ENCODE data around the gene ZNF536. TPM values are rescaled to one million over a fixed set of nuclear protein-coding genes. Genes with fewer than 3 reads are reported as not detected.

The ZNF536 gene
- polyA plus RNA-seq, 1 of the 3 experiments (the other 2 are of a cell fraction), result 0.41 TPM

DNA sequence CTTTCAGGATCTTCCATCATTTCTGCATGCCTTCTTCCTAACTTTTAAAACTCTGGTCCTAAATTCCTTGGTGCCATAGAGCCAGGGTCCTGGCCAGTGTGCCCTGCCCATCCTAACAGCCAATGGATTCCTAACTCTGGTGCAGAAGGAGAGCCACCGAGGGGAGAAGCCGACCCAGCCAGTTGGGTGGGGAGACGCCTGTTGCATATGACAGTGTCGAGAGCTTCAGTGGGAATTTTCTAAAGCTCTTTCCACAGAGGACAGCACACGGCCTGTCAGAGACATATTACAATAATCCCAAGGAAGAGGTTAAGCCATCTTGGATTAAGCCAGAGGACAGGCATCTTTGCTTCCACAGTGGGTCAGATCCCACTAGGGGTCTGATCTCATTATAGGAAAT lies 180.4 kb downstream of the ZNF536 start:
- Histone ChIP-seq H4K20me1 (ENCODE audit: insufficient read depth) (no peaks in the 10 kb centered on the region), H3K4me3 (ENCODE audit: low read depth in 2 of 2, low read length in 1 of 2) (no peak overlapping the region), H3K36me3 (replicated peaks in 1 of 2; ENCODE audit: control insufficient read depth in 1 of 2, insufficient read depth in 2 of 2, low read length in 1 of 2) (no peaks in the 10 kb centered on the region), H3K79me2 (ENCODE audit: insufficient read depth) (no peaks in the 10 kb centered on the region), H3K27ac (ENCODE audit: low read depth in 2 of 2, low read length in 1 of 2) (no peak overlapping the region), H3K4me2 (no peak overlapping the region), H3K27me3 (ENCODE audit: insufficient read depth) (no peaks in the 10 kb centered on the region), H2AFZ (ENCODE audit: low read depth) (no peak overlapping the region), H3K9ac (no peak overlapping the region), H3K9me2 (no peaks in the 10 kb centered on the region), H3K4me1 (ENCODE audit: control insufficient read depth in 1 of 2, insufficient read depth in 2 of 2, low read depth in 1 of 2, low read length in 1 of 2) (peaks cover 0 to 23% of the 10 kb centered on the region in 2 experiments; a peak in 1 of 4 replicates), H3F3A (replicated peaks; ENCODE audit: insufficient read depth) (no peaks in the 10 kb centered on the region), H3K9me3 (no peaks in the 10 kb centered on the region)
- ChIA-PET CTCF (no interaction called here), POLR2A (no interaction called here)
- no peak for DNase-seq
- 30% methylated on average over 5 of the region's 5 CpGs for WGBS (ENCODE audit: low lambda C conversion rate)
- no peak for TF ChIP-seq SMC3 (IDR thresholded peaks at IDR 0.05; ENCODE audit: low read depth, low read length)
- TF ChIP-seq TEAD4 (IDR thresholded peaks at IDR 0.05; ENCODE audit: borderline replicate concordance, insufficient read depth), result no peak
- no peak for TF ChIP-seq RAD21 (IDR thresholded peaks at IDR 0.05; ENCODE audit: low read length)
- no peak for TF ChIP-seq RFX5 (IDR thresholded peaks at IDR 0.05; ENCODE audit: low read length)
- no peak for TF ChIP-seq GABPA (IDR thresholded peaks at IDR 0.05; ENCODE audit: low read depth)
- TF ChIP-seq, protein P1, sequence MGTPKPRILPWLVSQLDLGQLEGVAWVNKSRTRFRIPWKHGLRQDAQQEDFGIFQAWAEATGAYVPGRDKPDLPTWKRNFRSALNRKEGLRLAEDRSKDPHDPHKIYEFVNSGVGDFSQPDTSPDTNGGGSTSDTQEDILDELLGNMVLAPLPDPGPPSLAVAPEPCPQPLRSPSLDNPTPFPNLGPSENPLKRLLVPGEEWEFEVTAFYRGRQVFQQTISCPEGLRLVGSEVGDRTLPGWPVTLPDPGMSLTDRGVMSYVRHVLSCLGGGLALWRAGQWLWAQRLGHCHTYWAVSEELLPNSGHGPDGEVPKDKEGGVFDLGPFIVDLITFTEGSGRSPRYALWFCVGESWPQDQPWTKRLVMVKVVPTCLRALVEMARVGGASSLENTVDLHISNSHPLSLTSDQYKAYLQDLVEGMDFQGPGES (IDR thresholded peaks at IDR 0.05; ENCODE audit: low read depth, low read length), result no peak
- no peak for TF ChIP-seq CHD2 (IDR thresholded peaks at IDR 0.05; ENCODE audit: low read length, partially characterized antibody)

DNA sequence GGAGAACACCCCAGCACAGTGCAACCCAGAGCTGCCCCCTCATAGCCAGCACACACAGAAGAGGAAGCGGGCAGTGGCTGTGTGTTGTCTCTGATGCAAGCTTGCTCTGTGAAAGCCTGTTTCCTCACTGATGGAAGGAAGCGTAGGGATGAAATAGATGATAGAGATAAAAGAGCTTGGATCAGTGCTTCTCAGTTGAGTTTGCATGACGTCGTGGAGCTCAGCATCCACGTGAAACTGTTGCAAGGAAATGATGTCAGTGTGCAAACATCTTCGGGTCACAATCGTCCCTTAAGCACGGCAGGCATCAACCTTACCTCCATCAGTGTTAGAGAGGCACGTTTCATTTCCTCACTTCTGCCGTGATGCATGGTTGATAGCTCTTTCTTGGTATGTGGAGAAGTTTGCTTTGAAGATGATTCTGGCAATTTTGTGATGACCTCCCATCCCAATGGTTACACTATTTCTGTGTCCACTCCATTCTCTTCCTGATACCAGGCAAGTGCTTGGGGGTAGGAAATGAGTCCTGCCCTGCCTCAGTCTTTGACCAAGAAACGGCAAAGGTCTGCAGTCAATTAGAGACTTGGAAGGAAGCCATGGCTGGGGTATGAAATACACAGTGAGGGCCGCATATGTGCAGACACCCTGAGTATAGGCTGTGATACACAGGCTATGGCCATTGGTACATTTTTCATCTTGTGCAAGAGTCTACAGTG lies 183.0 kb downstream of the ZNF536 start:
- Histone ChIP-seq H4K20me1 (ENCODE audit: insufficient read depth) (no peaks in the 10 kb centered on the region), H3K36me3 (replicated peaks in 1 of 2; ENCODE audit: control insufficient read depth in 1 of 2, insufficient read depth in 2 of 2, low read length in 1 of 2) (no peaks in the 10 kb centered on the region), H3K27ac (ENCODE audit: low read depth in 2 of 2, low read length in 1 of 2) (peak overlapping the region in 1 of 2 experiments; percentile 51; a peak in 2 of 4 replicates), H2AFZ (ENCODE audit: low read depth) (no peak overlapping the region), H3K9me3 (no peaks in the 10 kb centered on the region), H3K4me3 (ENCODE audit: low read depth in 2 of 2, low read length in 1 of 2) (no peak overlapping the region), H3K79me2 (ENCODE audit: insufficient read depth) (no peaks in the 10 kb centered on the region), H3F3A (replicated peaks; ENCODE audit: insufficient read depth) (no peaks in the 10 kb centered on the region), H3K4me2 (no peak overlapping the region), H3K9ac (no peak overlapping the region), H3K9me2 (no peaks in the 10 kb centered on the region), H3K4me1 (ENCODE audit: control insufficient read depth in 1 of 2, insufficient read depth in 2 of 2, low read depth in 1 of 2, low read length in 1 of 2) (peaks cover 0 to 23% of the 10 kb centered on the region in 2 experiments; a peak in 1 of 4 replicates), H3K27me3 (ENCODE audit: insufficient read depth) (no peaks in the 10 kb centered on the region)
- TF ChIP-seq, protein P2, sequence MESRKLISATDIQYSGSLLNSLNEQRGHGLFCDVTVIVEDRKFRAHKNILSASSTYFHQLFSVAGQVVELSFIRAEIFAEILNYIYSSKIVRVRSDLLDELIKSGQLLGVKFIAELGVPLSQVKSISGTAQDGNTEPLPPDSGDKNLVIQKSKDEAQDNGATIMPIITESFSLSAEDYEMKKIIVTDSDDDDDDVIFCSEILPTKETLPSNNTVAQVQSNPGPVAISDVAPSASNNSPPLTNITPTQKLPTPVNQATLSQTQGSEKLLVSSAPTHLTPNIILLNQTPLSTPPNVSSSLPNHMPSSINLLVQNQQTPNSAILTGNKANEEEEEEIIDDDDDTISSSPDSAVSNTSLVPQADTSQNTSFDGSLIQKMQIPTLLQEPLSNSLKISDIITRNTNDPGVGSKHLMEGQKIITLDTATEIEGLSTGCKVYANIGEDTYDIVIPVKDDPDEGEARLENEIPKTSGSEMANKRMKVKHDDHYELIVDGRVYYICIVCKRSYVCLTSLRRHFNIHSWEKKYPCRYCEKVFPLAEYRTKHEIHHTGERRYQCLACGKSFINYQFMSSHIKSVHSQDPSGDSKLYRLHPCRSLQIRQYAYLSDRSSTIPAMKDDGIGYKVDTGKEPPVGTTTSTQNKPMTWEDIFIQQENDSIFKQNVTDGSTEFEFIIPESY (IDR thresholded peaks at IDR 0.05; ENCODE audit: borderline replicate concordance, low read depth), result no peak
- TF ChIP-seq RXRA (IDR thresholded peaks at IDR 0.05; ENCODE audit: borderline replicate concordance, low read depth) (no peak), ELF1 (IDR thresholded peaks at IDR 0.05) (no peak), NFIC (IDR thresholded peaks at IDR 0.05; ENCODE audit: borderline replicate concordance) (no peak), CHD2 (IDR thresholded peaks at IDR 0.05; ENCODE audit: low read length, partially characterized antibody) (no peak), MEF2A (IDR thresholded peaks at IDR 0.05; ENCODE audit: borderline replicate concordance, low read depth) (no peak), POLR2AphosphoS5 (IDR thresholded peaks at IDR 0.05; ENCODE audit: low read depth, low read length) (no peak), MXI1 (IDR thresholded peaks at IDR 0.05; ENCODE audit: low read depth, low read length) (no peak), JUND (IDR thresholded peaks at IDR 0.05) (no peak), RCOR1 (IDR thresholded peaks at IDR 0.05; ENCODE audit: low read length) (no peak), FOSL2 (IDR thresholded peaks at IDR 0.05; ENCODE audit: borderline replicate concordance, low read depth) (no peak), EZH2phosphoT487 (IDR thresholded peaks at IDR 0.05; ENCODE audit: borderline replicate concordance, low read depth) (no peak), SMC3 (IDR thresholded peaks at IDR 0.05; ENCODE audit: low read depth, low read length) (no peak), EP300 (IDR thresholded peaks at IDR 0.05; ENCODE audit: borderline replicate concordance in 1 of 2, low read depth in 1 of 2, low read length in 1 of 2) (no peak)
- TF ChIP-seq, protein P3, sequence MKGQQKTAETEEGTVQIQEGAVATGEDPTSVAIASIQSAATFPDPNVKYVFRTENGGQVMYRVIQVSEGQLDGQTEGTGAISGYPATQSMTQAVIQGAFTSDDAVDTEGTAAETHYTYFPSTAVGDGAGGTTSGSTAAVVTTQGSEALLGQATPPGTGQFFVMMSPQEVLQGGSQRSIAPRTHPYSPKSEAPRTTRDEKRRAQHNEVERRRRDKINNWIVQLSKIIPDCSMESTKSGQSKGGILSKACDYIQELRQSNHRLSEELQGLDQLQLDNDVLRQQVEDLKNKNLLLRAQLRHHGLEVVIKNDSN (IDR thresholded peaks at IDR 0.05; ENCODE audit: borderline replicate concordance, low read depth), result no peak
- ChIA-PET POLR2A (no interaction called here), CTCF (interaction anchor here (0.6 to 1.3 kb wide), 6 partner anchors 10 to 1785 kb away, joined by 3 to 5 read pairs (median 3); no protein-coding TSS in a partner anchor)
- DNase-seq, result peak; percentile 60
- 18% methylated on average over 12 of the region's 12 CpGs for WGBS (ENCODE audit: low lambda C conversion rate)
